Measurements from ENCODE around the gene FKBP5. TPM values are rescaled to one million over a fixed set of nuclear protein-coding genes. Genes with fewer than 3 reads are reported as not detected.

Gene FKBP5
- total and polyA plus RNA-seq, 2 donors (not counting 1 experiment from before 2014, with no cell fraction given) = 2.8 to 7.4 TPM

DNA sequence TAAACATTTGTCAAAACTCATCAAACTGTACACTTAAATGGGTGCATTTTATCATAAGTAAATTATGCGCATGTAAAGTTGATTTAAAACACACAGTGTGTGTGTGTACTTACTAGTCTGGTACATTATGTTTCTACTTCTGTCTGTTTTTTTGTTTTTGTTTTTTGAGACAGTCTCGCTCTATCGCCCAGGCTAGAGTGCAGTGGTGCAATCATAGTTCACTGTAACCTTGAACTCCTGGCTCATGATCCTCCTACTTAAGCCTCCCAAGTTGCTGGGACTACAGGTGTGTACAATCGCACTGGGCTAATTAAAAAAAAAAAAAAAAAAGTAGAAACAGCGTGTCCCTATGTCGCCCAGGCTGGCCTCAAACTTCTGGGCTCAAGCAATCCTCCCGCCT is 23.0 kb upstream of the FKBP5 start:
- no peak overlapping the region for H3K4me2 ChIP-seq (replicated peaks; ENCODE audit: low read depth, low read length, poor library complexity, severe bottlenecking)
- H3K27me3 Mint-ChIP-seq = no peaks in the 10 kb centered on the region
- ATAC-seq (ENCODE audit: low read depth) (no peak), DNase-seq (no peak)
- H4K20me1 ChIP-seq (ENCODE audit: control insufficient read depth, insufficient read depth, low read length, poor library complexity, severe bottlenecking) = no peaks in the 10 kb centered on the region
- no peak overlapping the region for H3K27ac Mint-ChIP-seq
- H3K4me3 ChIP-seq (ENCODE audit: control extremely low read depth in 1 of 5, extremely low read depth in 1 of 5, insufficient read depth in 1 of 5, low read depth in 2 of 5, low read length in 4 of 5) = no peak overlapping the region
- no peak overlapping the region for H3K27ac ChIP-seq (ENCODE audit: low read length in 2 of 2)
- intact Hi-C loops (cut with micrococcal nuclease) = no loop called here
- H3K4me3 Mint-ChIP-seq = no peak overlapping the region
- no peaks in the 10 kb centered on the region for H3K4me1 ChIP-seq (ENCODE audit: control insufficient read depth in 2 of 2, insufficient read depth in 2 of 2, low read length in 2 of 2)
- TF ChIP-seq, protein P1, sequence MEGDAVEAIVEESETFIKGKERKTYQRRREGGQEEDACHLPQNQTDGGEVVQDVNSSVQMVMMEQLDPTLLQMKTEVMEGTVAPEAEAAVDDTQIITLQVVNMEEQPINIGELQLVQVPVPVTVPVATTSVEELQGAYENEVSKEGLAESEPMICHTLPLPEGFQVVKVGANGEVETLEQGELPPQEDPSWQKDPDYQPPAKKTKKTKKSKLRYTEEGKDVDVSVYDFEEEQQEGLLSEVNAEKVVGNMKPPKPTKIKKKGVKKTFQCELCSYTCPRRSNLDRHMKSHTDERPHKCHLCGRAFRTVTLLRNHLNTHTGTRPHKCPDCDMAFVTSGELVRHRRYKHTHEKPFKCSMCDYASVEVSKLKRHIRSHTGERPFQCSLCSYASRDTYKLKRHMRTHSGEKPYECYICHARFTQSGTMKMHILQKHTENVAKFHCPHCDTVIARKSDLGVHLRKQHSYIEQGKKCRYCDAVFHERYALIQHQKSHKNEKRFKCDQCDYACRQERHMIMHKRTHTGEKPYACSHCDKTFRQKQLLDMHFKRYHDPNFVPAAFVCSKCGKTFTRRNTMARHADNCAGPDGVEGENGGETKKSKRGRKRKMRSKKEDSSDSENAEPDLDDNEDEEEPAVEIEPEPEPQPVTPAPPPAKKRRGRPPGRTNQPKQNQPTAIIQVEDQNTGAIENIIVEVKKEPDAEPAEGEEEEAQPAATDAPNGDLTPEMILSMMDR (IDR thresholded peaks at IDR 0.05) = no peak
- no peak for TF ChIP-seq EZH2 (IDR thresholded peaks at IDR 0.05; ENCODE audit: borderline replicate concordance, insufficient read depth, low read depth, low read length, poor library complexity, severe bottlenecking)
- H3K36me3 ChIP-seq (replicated peaks in 1 of 2; ENCODE audit: control extremely low read depth in 1 of 2, control insufficient read depth in 1 of 2, extremely low read depth in 1 of 2, insufficient read depth in 2 of 2, low read length in 1 of 2) = no peaks in the 10 kb centered on the region
- no peak overlapping the region for H3K9ac ChIP-seq (ENCODE audit: low read length)
- 100% methylated on average over 5 of the region's 7 CpGs for WGBS (ENCODE audit: insufficient coverage)
- POLR2A ChIA-PET = no interaction called here
- H3K9me3 Mint-ChIP-seq (ENCODE audit: insufficient read depth) = no peaks in the 10 kb centered on the region
- H3K4me1 Mint-ChIP-seq = no peaks in the 10 kb centered on the region
- no peaks in the 10 kb centered on the region for H3K9me3 ChIP-seq (ENCODE audit: control extremely low read depth in 1 of 3, control insufficient read depth in 2 of 3, insufficient read depth in 1 of 3, low read length in 2 of 3)
- H3K79me2 ChIP-seq (ENCODE audit: control insufficient read depth, insufficient read depth, low read length) = no peaks in the 10 kb centered on the region
- CTCF ChIA-PET = interaction anchor here (1.7 kb wide), 1 partner anchor 25 kb away, joined by 4 read pairs; the partner anchor contains the start of gene ARMC12
- no peak overlapping the region for H2AFZ ChIP-seq (ENCODE audit: insufficient read depth, low read depth, low read length, poor library complexity, severe bottlenecking)
- H3K27me3 ChIP-seq (replicated peaks in 1 of 4; ENCODE audit: control extremely low read depth in 1 of 4, control insufficient read depth in 3 of 4, insufficient read depth in 4 of 4, low read length in 3 of 4) = no peaks in the 10 kb centered on the region

GRCh38 chr6:35710241-35710847 is 21.6 kb upstream of the FKBP5 start:
- Histone ChIP-seq H3K79me2 (ENCODE audit: control insufficient read depth, insufficient read depth, low read length) (no peaks in the 10 kb centered on the region), H3K27me3 (replicated peaks in 1 of 4; ENCODE audit: control extremely low read depth in 1 of 4, control insufficient read depth in 3 of 4, insufficient read depth in 4 of 4, low read length in 3 of 4) (no peaks in the 10 kb centered on the region), H3K9ac (ENCODE audit: low read length) (no peak overlapping the region), H3K27ac (ENCODE audit: low read length in 2 of 2) (no peak overlapping the region), H3K4me3 (ENCODE audit: control extremely low read depth in 1 of 5, extremely low read depth in 1 of 5, insufficient read depth in 1 of 5, low read depth in 2 of 5, low read length in 4 of 5) (no peak overlapping the region), H3K36me3 (replicated peaks in 1 of 2; ENCODE audit: control extremely low read depth in 1 of 2, control insufficient read depth in 1 of 2, extremely low read depth in 1 of 2, insufficient read depth in 2 of 2, low read length in 1 of 2) (no peaks in the 10 kb centered on the region), H3K4me2 (replicated peaks; ENCODE audit: low read depth, low read length, poor library complexity, severe bottlenecking) (no peak overlapping the region), H3K9me3 (ENCODE audit: control extremely low read depth in 1 of 3, control insufficient read depth in 2 of 3, insufficient read depth in 1 of 3, low read length in 2 of 3) (no peaks in the 10 kb centered on the region), H4K20me1 (ENCODE audit: control insufficient read depth, insufficient read depth, low read length, poor library complexity, severe bottlenecking) (no peaks in the 10 kb centered on the region), H2AFZ (ENCODE audit: insufficient read depth, low read depth, low read length, poor library complexity, severe bottlenecking) (no peak overlapping the region), H3K4me1 (ENCODE audit: control insufficient read depth in 2 of 2, insufficient read depth in 2 of 2, low read length in 2 of 2) (no peaks in the 10 kb centered on the region)
- ChIA-PET CTCF (interaction anchor here (1.1 kb wide), 1 partner anchor 125 kb away, joined by 3 read pairs; no protein-coding TSS in a partner anchor), POLR2A (interaction anchor here (0.6 kb wide), 1 partner anchor 13 kb away, joined by 4 read pairs; no protein-coding TSS in a partner anchor)
- TF ChIP-seq EZH2 (IDR thresholded peaks at IDR 0.05; ENCODE audit: borderline replicate concordance, insufficient read depth, low read depth, low read length, poor library complexity, severe bottlenecking) = no peak
- TF ChIP-seq, protein P1 (IDR thresholded peaks at IDR 0.05) = no peak
- no peaks in the 10 kb centered on the region for H3K4me1 Mint-ChIP-seq
- ATAC-seq (ENCODE audit: low read depth) (no peak), DNase-seq (no peak)
- H3K27me3 Mint-ChIP-seq = no peaks in the 10 kb centered on the region
- no CpG with 5 or more reads among the region's 4 CpGs for WGBS (ENCODE audit: insufficient coverage)
- no peak overlapping the region for H3K27ac Mint-ChIP-seq
- no peaks in the 10 kb centered on the region for H3K9me3 Mint-ChIP-seq (ENCODE audit: insufficient read depth)
- no peak overlapping the region for H3K4me3 Mint-ChIP-seq
- intact Hi-C loops (cut with micrococcal nuclease) = no loop called here

Data from B cell (primary cell).